GM19351 (cell line): Measurements from ENCODE around the gene ATP2B2.

Source experiments
- ATAC-seq: cut with Tn5 transposase; IDR thresholded peaks from one replicate; pipeline ENCODE4 v1.9.1; 2021; ENCODE audit warnings: mild to moderate bottlenecking, moderate library complexity; ENCODE audit not compliant: unreplicated experiment

Gene ATP2B2

GRCh38 chr3:10434144-10434937 is 71.0 kb downstream of the ATP2B2 start:
- no peak for ATAC-seq

GRCh38 chr3:10432931-10433330 is 72.5 kb downstream of the ATP2B2 start:
- ATAC-seq, result no peak

GRCh38 chr3:10432156-10432845 is 73.1 kb downstream of the ATP2B2 start:
- ATAC-seq, result no peak

- ATAC-seq, result no peak
Observed at GRCh38 chr3:10430805-10431204, 74.6 kb downstream of the ATP2B2 start.

DNA sequence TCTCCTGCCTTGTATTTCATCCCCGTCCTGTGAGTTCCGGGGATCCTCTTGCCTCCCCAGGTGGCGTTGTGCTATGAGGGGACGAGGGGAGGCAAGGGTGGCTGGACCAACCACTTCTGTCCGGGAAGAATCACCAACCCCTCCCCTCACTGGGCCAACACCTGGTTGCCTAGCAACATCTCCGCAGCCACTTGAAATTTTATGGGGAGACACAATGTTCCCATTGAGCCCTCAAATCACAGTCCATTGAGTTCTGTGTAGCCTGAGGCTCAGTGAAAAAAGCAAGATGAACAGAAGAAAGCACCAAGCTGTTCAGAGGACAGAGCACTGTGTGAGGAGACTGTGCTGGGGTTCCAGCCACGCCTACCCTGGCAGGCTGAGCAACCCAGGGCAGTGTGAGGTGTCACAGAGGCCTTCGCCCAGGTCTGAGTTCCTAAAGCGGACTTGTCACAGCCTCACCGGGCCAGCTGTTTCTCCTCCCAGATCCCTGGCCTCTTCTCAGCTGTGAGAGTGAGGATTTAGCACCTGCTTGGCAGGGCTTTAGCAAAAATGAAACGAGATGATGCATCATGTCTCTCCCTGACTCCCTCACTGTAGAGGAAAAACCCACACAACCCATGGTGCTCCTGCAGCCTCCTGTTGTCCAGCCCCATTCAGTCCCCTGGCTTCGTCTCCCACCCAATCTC is 76.8 kb downstream of the ATP2B2 start:
- no peak for ATAC-seq

GRCh38 chr3:10426346-10427220 is 78.8 kb downstream of the ATP2B2 start:
- no peak for ATAC-seq

- no peak for ATAC-seq
Observed at GRCh38 chr3:10423171-10423882, 82.1 kb downstream of the ATP2B2 start.

- ATAC-seq, result no peak
Observed at GRCh38 chr3:10421996-10422395, 83.4 kb downstream of the ATP2B2 start.

DNA sequence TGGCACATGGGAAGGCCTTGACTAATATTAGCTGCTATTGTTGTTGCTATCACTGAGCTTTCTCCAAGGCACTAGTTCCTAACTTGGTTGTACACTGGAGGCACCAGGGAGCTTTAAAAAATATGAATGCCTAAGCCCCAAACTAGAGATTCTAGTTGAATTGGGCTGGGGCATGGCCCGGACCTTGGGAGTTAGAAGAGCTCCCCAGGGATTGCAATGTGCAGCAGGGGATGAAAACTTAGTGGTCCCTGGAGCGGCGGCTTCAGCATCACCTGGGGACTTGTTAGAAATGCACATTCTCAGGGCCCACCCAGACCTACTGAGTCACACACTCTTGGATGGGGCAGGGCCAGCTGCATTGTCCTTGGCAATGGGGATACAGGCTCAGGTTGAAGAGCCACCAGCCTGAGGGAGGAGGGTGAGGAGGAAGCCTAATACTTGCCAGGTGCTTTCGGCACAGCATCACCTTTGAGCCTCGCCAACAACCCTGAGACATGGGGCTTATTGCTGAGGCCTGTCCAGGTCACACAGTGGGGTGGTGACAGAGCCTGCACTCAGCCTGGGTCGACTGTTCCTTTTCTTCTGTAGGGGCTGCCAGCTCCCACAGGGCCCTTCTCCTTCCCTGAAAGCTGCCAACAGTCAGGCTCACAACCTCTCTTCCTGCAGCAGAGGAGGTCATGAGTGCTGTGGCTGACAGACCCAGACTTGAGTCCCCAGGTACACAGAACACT is 84.5 kb downstream of the ATP2B2 start:
- ATAC-seq, result no peak

DNA sequence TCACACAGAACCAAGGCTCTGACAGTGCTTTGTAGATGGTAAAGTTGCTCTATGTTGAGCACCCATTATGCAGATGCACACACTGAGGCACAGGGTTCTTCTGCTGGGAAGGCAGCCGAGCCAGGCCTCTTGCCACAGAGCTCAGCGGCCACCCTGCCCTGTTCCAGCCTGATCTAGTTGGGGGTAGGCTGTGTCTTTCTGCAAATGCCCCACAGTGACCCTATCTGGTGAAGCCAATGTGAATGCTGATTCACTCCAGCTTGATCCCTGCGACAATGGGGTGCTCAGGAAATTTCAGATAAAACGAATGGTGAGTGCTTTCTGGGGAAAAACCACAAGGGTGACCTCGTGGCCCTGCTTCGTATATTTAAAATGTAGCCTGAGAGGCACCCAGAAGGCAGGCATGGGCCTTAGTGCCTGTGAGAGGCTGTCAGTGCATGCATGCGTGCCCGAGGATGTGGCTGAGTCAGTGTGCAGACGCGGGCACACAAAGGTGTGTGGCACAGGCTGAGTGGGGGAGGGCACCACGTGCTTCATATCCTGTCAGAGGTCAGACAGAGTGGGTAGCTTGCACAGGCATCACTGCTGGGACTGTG is 85.7 kb downstream of the ATP2B2 start:
- no peak for ATAC-seq

DNA sequence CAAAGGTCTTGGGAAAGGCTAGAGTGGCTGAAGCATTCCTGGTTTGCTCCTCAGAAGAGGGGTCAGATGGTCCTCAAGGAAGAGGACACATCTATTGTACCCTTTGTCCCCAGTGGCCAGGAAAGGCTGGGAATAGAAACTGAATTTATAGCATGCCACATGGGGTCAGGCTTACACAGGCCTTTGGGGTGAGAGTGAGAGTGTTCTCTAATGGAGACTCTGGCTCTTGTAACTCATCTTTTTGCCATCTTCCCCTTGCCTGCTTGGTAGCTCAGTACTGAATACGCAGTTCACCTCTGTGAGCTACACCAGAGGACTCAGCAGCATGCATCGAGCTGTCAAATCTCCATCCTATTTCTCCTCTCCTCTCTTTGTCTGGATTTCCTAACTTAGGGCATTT is 87.5 kb downstream of the ATP2B2 start:
- no peak for ATAC-seq

GRCh38 chr3:10416730-10417300 is 88.6 kb downstream of the ATP2B2 start:
- no peak for ATAC-seq

GRCh38 chr3:10413041-10413440 is 92.3 kb downstream of the ATP2B2 start:
- ATAC-seq, result no peak

DNA sequence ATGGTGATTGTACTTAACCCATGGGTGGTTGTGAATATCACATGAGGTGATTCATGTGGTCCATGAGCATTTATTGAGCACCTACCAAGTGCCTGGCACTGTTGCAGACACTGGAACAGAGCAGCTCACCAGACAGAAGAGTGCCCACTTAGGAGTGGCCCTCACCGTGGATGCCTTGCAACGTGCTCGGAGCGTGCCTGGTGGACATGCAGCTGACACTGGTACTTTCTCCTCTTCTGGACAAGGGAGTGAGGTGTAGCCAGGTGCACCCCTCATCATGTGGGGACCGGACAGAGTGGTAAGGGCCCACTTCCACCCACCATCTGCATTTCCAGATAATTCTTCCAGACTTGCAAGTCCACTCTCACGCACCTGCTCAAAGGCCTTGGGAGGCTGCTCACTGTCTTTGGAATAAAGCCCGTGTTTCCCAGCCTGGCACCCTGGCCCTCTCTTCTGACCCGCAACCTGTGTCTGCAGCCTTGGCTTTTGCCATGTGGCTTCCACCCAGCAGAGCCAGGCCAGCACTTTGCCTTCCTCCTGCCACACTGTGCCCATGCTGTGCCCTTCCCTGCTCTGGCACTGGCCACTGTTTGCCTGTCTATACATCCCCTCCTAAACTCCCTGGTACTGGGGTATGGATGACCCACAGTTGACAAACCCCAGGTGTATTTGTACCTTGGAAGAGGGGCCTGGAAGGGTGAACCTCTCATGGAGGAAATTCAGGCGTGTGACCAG is 93.6 kb downstream of the ATP2B2 start:
- ATAC-seq, result no peak

- no peak for ATAC-seq
Observed at GRCh38 chr3:10410383-10411002, 94.9 kb downstream of the ATP2B2 start.

DNA sequence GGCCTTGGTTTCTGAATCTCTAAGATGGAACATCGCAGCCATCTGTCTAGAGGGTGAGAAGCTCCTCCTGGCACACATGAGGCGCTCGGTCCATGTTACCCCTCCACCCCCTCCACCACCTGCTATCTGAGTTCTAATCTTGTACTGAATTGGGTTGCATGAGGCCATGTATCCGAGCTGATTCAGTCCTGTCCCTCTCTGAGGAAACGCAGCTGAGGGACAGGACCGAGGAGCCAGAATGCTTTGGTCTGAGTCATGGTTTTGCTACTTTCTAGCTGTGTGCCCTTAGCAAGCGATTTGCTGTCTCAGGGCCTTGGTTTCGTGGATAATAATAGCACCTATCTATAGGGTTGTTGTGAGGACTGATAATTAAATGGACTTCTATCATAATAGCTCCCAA is 96.7 kb downstream of the ATP2B2 start:
- ATAC-seq, result no peak

DNA sequence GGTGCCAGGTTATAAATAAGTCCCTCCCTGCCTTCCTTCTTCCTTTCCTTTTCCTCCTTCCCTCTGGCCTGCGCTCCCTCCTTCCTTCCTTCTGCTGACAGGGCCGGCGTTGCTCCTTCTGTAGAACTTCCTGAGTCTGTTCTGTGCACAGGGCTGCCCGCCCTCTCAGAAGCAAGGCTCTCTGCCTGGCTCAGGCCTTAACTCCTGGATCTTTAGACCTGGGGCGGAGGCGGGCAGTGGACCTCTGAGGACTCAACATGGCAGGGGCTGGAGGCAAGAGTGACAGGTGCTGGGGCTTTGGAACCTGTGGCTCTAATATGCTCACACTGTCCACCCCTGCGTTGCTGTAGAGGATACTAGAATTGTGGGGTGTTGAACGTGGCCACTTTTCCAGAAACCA is 98.0 kb downstream of the ATP2B2 start:
- no peak for ATAC-seq

- ATAC-seq, result no peak
Observed at GRCh38 chr3:10406414-10406813, 99.0 kb downstream of the ATP2B2 start.
